KMS-11 (cell line): ENCODE measurements around the gene TMEM150B.

Experiments used
- H2AFZ ChIP-seq: fragments of 200-600 bp; sonication (generic); 2 replicates; pipeline ENCODE4 v1.6.1; 2016; ENCODE audit warnings: antibody characterized with exemption, mixed run types, low read depth
- H3K27ac ChIP-seq: fragments of 200-600 bp; sonication (generic); 2 replicates; pipeline ENCODE4 v1.6.1; 2016; ENCODE audit warnings: mild to moderate bottlenecking, mixed run types
- H3K27me3 ChIP-seq: fragments of 200-600 bp; sonication (generic); 2 replicates; pipeline ENCODE4 v1.6.1; 2017; ENCODE audit warnings: mild to moderate bottlenecking, low read depth, mixed run types, moderate library complexity; ENCODE audit not compliant: insufficient read depth
- H3K36me3 ChIP-seq: fragments of 200-600 bp; sonication (generic); 2 replicates; pipeline ENCODE4 v1.6.1; 2017; ENCODE audit warnings: mild to moderate bottlenecking, mixed run types; ENCODE audit not compliant: insufficient read depth
- H3K4me1 ChIP-seq: fragments of 200-600 bp; sonication (generic); 2 replicates; pipeline ENCODE4 v1.6.1; 2016; ENCODE audit warnings: mild to moderate bottlenecking, low read depth, mixed run types; ENCODE audit not compliant: poor library complexity, severe bottlenecking
- H3K4me2 ChIP-seq: fragments of 200-600 bp; sonication (generic); 2 replicates; pipeline ENCODE4 v1.7.0; 2016; ENCODE audit warnings: mild to moderate bottlenecking, mixed run types
- H3K4me3 ChIP-seq: fragments of 200-600 bp; sonication (generic); IDR thresholded peaks from 2 replicates; pipeline ENCODE4 v1.6.1; 2017; ENCODE audit warnings: low read depth, low read length, mixed read lengths; ENCODE audit not compliant: insufficient read depth
- H3K79me2 ChIP-seq: fragments of 200-600 bp; sonication (generic); 2 replicates; pipeline ENCODE4 v1.6.1; 2016; ENCODE audit warnings: low read depth, mixed run types; ENCODE audit not compliant: insufficient read depth
- H3K9ac ChIP-seq: fragments of 200-600 bp; sonication (generic); 2 replicates; pipeline ENCODE4 v1.6.1; 2016; ENCODE audit warnings: mild to moderate bottlenecking, mixed run types
- H4K20me1 ChIP-seq: fragments of 200-600 bp; sonication (generic); 2 replicates; pipeline ENCODE4 v1.6.1; 2016; ENCODE audit warnings: mild to moderate bottlenecking, mixed run types; ENCODE audit not compliant: insufficient read depth
- CTCF ChIP-seq: fragments of 200-600 bp; sonication (generic); conservative IDR thresholded peaks from 2 replicates; pipeline ENCODE4 v1.6.1; 2017; ENCODE audit warnings: low read depth, mild to moderate bottlenecking, antibody characterized with exemption, low read length, moderate library complexity, mixed read lengths

Gene TMEM150B

GRCh38 chr19:55289117-55289796 lies 35.9 kb downstream of the TMEM150B start:
- H2AFZ ChIP-seq, result no peak overlapping the region
- no peak overlapping the region for H3K27ac ChIP-seq
- no peak for TF ChIP-seq CTCF
- H4K20me1 ChIP-seq, result no peaks in the 10 kb centered on the region
- no peak overlapping the region for H3K4me2 ChIP-seq
- H3K27me3 ChIP-seq, result no peaks in the 10 kb centered on the region
- peaks cover 16% of the 10 kb centered on the region for H3K4me1 ChIP-seq
- no peak overlapping the region for H3K9ac ChIP-seq
- H3K79me2 ChIP-seq, result no peaks in the 10 kb centered on the region
- no peaks in the 10 kb centered on the region for H3K36me3 ChIP-seq
- H3K4me3 ChIP-seq, result no peak overlapping the region

- no peaks in the 10 kb centered on the region for H3K79me2 ChIP-seq
- H3K36me3 ChIP-seq, result no peaks in the 10 kb centered on the region
- H3K4me1 ChIP-seq, result peaks cover 26% of the 10 kb centered on the region
- H3K4me2 ChIP-seq, result no peak overlapping the region
- no peaks in the 10 kb centered on the region for H4K20me1 ChIP-seq
- no peak overlapping the region for H3K9ac ChIP-seq
- no peak overlapping the region for H2AFZ ChIP-seq
- no peak overlapping the region for H3K27ac ChIP-seq
- no peak for TF ChIP-seq CTCF
- H3K4me3 ChIP-seq, result no peak overlapping the region
- H3K27me3 ChIP-seq, result no peaks in the 10 kb centered on the region
These were observed 37.6 kb downstream of the TMEM150B start for GRCh38 chr19:55287361-55288079.

GRCh38 chr19:55285229-55285890 lies 39.8 kb downstream of the TMEM150B start:
- Histone ChIP-seq H2AFZ (no peak overlapping the region), H3K36me3 (no peaks in the 10 kb centered on the region), H3K27me3 (no peaks in the 10 kb centered on the region), H3K4me2 (peak overlapping the region; percentile 59; the same call in 1 of the 2 replicates), H4K20me1 (no peaks in the 10 kb centered on the region), H3K79me2 (no peaks in the 10 kb centered on the region), H3K9ac (peak overlapping the region; percentile 80; the same call in 1 of the 2 replicates), H3K27ac (no peak overlapping the region), H3K4me3 (no peak overlapping the region), H3K4me1 (peaks cover 36% of the 10 kb centered on the region)
- TF ChIP-seq CTCF, result no peak

- H3K4me2 ChIP-seq, result peak overlapping the region; percentile 59; the same call in 1 of the 2 replicates
- peaks cover 3% of the 10 kb centered on the region; the same call in 1 of the 2 replicates for H3K79me2 ChIP-seq
- H3K9ac ChIP-seq, result peak overlapping the region; percentile 80
These were observed 40.6 kb downstream of the TMEM150B start for GRCh38 chr19:55284405-55285058.

More at GRCh38 chr19:55284405-55285058, 40.6 kb downstream of the TMEM150B start:
- TF ChIP-seq CTCF, result no peak
- Histone ChIP-seq H4K20me1 (no peaks in the 10 kb centered on the region), H2AFZ (no peak overlapping the region), H3K36me3 (no peaks in the 10 kb centered on the region), H3K27me3 (no peaks in the 10 kb centered on the region), H3K4me1 (peaks cover 37% of the 10 kb centered on the region), H3K4me3 (no peak overlapping the region), H3K27ac (no peak overlapping the region)
